ENCODE data around the gene TMEM174. TPM values are rescaled to one million over a fixed set of nuclear protein-coding genes. Genes with fewer than 3 reads are reported as not detected.

TMEM174 gene
- total RNA-seq, 2 experiments from 2014 or later = not detected

DNA sequence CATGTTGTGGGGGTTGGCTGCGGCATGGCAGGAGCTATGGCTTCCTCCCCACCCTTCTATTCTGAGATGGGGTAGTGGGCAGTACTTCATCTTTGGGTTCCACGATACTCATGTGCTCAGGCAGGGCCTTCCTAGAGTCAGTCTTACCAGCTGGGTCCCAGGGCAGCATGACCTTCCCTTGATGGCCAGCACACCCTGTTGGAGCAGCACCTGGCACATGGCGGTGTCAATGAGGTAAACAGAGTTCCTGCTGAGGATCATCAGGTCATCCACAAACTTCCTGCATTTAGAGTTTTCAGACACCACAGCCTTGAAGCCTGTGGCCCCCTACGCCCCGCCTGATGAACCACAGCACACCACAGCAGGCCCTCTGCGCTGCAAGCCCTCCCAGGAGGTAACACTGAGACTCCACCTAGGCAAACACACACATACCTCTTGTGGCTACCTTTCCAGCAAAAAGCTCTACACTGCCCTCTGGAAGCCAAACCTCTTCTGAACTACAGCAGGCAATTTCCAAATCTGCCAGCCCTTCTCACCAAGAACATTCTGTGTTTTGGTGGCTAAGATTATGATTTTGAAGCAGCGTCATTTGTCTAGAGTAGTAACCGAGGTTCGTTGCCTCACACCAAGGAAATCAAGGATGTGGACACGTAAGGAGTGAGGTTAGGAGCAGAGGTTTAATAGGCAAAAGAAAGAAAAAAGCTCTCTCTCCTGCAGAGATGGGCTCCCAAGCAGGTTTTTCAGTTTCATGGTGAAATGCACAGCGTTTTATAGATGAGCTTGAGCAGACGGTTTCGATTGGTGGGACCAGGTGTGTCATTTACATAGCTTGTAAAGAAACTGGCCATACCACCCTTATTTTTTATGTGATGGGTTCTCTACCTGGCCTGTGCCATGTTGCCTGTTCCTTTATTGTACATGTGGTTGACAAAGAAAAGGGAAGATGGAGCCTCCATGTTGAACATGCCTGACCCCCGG, 20.3 kb upstream of the TMEM174 start:
- CTCF ChIA-PET = no interaction called here
- POLR2A ChIA-PET = no interaction called here

DNA sequence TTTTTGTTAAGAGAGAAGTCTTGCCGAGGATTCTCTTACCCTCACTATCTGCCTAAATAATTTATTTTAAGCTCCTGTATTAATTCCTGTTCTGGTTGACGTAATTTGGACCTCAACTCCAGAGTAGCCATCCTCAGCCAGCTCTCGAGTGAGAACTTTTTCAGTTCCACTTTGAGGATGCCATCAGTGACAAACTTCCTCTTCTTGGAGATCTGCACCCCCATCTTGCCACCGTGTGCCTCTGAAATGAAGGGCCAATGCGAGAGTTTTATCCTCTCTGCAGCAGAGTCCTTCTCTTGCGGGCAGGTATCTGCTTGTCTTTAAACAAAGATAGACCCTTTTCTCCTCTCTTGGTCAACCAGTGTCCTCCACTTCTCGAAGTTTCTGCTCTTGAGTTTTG, 19.5 kb upstream of the TMEM174 start:
- POLR2A ChIA-PET = no interaction called here
- CTCF ChIA-PET = no interaction called here

DNA sequence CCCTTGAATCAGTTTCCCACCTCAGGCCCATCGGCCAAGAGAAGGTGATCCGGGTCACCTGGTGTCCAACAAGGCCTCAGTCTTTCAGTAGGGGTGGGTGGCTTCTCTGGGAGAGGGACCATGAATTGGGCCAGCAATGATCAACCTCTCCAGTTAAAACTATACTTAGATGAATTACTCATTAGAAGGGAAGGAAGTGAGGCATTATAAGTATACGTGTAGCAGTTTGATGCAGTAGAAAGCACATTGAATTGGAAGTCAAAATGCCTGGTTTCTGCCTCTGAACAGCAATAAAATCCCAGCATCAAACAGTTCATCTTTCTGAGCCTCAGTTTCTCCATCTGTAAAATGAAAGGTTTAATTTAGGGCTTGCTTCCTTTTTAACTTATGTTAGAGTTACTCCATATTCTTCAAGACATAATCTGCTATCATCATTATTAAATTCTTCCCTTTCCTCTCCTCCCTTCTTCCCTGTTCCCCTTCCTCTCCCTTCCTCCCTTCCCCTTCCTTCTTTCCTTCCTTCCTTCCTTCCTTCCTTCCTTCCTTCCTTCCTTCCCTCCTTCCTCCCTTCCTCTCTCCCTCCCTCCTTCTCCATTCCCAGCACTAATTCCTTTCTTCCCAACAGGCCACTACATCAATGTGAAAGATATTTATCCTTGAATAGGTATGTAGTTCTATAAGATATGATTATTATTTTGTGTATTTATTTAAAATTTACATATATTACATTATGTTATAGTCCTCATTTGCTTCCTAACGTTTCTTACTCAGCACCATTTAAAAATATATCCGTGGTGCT, 18.6 kb upstream of the TMEM174 start:
- POLR2A ChIA-PET = no interaction called here
- CTCF ChIA-PET = no interaction called here

DNA sequence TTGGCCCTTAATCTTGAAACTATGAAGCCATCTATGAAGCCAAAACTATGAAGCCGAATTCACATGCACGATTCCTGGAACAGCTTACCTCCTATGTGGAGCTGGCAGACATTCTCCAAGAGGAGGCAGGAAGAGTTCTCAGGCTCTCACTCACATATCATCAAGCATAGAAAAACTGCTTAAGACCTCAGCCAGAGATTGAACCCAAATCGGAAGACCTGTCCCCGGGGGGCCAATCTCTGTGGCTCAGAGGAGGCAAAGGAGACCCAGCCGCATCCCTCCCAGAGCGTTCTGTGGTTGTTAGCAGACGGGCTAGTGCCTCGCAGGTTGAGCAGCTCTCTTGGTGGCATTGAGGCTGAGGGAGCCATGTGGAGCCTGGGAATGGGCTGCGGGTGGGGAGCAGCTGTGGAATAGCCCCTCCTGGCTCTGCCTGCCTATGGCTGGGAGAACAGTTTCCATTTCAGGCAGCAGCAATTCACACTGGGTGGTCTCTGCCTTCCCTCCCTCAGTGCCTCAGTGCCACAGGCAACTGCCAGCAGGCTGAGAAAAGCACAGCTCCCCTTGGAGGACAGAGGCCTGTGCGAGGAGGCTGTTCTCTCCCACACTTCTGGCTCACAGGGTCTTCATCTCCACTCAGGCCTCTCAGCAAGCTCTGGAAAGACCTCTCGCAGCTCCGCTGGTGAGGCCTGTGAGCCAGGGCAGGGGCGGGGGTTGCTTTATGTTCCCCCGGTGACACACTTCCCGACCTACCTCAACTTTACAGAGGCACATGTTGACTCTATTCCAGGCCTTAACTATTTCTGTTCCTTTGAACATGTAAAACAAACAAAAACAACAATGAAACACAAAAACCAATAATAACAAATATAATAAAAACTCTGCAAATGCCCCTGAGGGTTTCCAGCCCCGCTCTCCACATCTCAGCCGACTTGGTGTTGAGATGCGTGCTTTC, 17.4 kb upstream of the TMEM174 start:
- ChIA-PET POLR2A (no interaction called here), CTCF (no interaction called here)

DNA sequence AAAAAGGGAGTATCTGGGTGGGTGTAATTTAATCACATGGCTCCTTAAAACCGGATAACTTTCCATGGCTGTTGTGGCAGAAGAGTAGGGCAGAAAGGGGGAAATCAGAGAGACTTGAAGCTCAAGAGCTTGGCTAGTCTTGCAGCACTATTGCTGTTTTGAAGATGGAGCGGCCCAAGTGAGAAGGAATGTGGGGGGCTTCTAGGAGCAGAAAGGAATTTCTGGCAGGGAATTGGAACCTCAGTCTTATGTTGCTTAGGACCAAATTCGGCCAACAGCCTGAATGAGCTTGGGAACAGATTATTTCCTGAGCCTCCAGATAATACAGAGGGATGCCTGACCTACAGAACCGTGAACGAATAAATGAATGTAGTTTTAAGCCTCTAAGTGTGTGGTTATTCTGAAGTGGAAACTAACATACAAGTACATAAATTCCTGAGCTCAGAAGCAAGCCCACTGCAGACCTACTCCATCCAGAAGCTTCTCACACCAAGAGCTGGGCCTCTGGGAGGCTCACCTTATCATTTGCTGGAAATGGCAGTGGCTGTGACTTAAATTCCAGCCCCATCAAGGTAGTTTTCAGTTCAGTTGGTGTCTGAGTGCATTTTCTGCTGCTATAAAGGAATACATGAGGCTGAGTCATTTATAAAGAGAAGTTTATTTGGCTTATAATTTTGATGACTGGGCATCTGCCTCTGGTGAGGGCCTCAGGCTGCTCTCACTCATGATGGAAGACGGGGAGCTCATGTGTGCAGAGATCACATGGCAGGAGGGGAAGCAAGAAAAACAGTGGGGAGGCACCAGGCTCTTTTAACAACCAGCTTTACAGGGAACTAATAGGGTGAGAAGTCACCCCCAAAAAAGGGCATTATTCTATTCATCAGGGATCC, 15.3 kb upstream of the TMEM174 start:
- ChIA-PET POLR2A (no interaction called here), CTCF (no interaction called here)

DNA sequence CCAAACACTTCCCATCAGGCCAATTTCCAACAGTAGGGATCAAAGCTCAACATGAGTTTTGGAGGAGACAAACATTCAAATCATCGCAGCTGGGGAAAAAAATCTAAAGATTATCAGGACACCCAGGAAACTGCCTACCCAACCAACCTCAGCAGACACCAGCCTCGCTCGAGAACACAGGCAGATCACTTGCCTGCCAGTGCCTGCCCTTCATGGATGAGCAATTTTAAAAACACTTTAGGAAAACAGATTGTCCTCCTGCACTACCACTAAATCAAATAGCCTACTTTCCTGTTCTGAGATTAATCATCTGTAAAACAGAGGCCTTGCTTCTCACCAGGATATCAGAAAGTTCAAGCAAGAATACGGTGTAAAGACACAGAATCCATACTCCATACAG, 14.7 kb upstream of the TMEM174 start:
- POLR2A ChIA-PET = no interaction called here
- CTCF ChIA-PET = no interaction called here

DNA sequence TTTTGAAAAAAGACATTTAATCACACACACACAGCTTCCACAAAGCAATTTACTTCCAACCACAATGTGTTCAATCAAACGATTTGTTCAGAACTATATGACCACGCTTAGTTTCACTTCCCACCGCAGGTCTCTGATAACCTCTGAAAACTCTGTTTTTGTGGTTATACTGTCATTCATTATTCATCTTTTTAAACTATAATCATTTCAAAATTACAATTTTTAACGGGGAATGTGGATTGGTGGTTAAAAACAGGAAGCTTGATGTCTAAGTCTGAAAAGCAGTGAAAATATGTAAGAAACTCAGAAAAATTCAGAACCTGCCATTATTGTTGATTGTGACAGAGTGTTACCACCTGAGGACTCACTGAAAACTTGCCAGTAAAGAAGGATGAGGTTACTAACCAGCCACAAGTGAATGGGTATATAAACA, 12.7 kb upstream of the TMEM174 start:
- CTCF ChIA-PET = interaction anchor here (1.2 kb wide), 1 partner anchor 42 kb away, joined by 3 read pairs; no protein-coding TSS in a partner anchor
- POLR2A ChIA-PET = interaction anchor here (0.7 to 1.0 kb wide), 2 partner anchors 43 to 54 kb away, joined by 3 read pairs; no protein-coding TSS in a partner anchor

DNA sequence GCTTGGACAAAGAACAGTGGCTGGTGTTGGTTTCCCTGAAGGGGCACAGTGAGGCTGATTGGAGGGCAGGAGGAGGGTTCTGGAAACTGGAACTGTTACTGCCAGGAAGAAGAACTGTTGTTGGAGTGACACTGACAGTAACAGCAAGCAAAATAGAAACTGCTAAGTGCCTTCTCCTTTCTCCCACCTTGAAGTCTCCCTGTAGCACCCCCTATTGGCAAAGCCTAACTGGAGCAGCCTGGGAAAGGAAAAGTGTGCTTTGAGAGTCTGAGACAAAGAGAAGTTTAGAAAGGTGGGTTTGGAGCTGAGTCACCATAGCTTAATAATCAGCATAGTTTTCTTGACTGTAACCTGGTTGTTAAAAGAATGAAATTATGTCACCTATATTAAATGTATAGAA, 2.5 kb upstream of the TMEM174 start:
- CTCF ChIA-PET = interaction anchor here (0.6 to 1.4 kb wide), 4 partner anchors 30 to 88 kb away, joined by 3 read pairs; no protein-coding TSS in a partner anchor

DNA sequence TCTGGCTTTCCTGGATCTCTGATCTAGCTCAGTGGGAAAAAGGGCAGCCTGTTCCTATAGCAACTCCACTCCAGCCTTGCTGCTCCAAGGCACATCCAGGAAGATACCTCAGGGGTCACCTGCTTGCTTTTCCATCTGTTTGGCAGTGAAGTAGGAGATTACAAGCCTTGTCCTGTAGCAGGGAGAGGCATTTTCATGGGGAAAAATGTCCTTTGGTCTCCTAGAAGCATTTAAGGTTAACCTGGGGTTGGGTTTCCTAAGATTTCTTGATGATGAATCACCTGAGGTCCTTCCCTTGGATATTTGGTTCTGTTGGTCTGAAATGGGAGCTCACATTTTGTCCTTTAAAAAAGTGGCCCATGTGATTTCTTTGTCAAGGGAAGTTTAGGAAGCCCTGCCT, 1.5 kb upstream of the TMEM174 start:
- CTCF ChIA-PET = interaction anchor here (1.4 kb wide), 1 partner anchor 30 kb away, joined by 4 read pairs; no protein-coding TSS in a partner anchor
- POLR2A ChIA-PET = no interaction called here

More for the DNA sequence above, 2.5 kb upstream of the TMEM174 start:
- POLR2A ChIA-PET = no interaction called here

DNA sequence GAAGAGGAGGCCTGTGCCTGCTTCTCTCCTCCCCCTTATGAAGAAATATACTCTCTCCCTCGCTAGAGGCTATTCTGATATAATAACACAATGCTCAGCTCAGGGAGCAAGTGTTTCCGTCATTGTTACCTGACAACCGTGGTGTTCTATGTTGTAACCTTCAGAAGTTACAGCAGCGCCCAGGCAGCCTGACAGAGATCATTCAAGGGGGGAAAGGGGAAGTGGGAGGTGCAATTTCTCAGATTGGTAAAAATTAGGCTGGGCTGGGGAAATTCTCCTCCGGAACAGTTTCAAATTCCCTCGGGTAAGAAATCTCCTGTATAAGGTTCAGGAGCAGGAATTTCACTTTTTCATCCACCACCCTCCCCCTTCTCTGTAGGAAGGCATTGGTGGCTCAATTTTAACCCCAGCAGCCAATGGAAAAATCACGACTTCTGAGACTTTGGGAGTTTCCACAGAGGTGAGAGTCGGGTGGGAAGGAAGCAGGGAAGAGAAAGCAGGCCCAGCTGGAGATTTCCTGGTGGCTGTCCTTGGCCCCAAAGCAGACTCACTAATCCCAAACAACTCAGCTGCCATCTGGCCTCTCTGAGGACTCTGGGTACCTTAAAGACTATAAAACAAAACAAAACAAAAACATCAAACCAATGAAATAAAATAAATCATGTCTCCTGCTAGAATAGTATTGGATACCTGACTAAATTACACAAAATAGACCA, 1.3 kb downstream of the TMEM174 start:
- ChIA-PET POLR2A (no interaction called here), CTCF (no interaction called here)

DNA sequence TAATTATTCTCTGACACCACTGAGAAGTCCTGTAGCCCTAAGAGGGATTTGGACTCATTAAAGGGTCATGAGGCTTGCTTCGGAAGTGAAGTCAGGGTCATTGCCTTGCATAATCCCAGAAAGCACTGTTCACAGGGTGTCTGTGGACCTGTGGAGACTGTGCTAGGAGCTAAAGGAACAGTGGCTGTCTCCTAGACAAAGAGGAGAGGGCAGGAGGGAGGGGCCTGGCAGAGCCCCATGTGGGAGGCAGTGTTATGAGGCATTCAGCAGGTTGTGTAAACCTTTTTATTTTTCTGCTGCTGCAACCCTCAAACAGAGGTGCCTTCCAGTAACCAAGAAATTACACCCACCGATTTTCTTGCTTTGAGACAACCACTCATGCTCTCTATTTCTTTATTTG, 3.3 kb downstream of the TMEM174 start:
- ChIA-PET CTCF (no interaction called here), POLR2A (no interaction called here)

DNA sequence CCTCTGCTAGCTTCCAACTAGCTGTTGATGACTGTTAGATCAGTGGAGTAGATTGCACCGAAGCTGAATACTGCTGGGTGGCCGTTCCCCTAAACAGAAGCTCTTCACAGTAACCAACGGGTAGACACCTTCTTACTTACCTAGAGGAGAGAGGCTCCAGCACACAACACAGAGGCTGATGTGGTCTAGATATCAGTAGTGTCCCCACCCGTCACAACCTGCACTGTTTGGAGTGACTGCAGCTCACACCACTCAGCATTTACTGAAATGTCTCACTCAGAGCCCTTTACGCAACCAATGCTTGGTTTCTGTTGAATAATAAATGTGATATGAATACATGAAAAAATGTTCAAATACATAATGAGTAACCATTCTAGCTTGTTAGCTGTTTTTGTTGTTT, 5.3 kb downstream of the TMEM174 start:
- CTCF ChIA-PET = interaction anchor here (1.1 kb wide), 1 partner anchor 23 kb away, joined by 4 read pairs; no protein-coding TSS in a partner anchor
- POLR2A ChIA-PET = no interaction called here

DNA sequence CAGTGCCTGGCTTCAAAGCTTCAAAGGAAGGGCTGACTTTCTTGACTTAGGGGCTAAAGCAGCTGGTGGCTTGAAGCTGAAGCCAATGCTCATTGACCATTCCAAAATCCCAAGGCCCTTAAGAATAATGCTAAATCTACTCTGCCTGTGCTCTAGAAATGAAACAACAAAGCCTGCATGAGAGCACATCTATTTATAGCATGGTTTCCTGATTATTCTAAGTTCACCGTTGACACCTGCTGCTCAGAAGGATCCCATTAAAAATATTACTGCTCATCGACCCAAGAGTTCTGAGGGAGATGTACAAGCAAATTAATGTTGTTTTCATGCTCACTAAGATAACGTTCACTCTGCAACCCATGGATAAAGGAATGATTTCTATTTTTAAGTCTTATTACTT, 6.7 kb downstream of the TMEM174 start:
- CTCF ChIA-PET = no interaction called here
- POLR2A ChIA-PET = no interaction called here

DNA sequence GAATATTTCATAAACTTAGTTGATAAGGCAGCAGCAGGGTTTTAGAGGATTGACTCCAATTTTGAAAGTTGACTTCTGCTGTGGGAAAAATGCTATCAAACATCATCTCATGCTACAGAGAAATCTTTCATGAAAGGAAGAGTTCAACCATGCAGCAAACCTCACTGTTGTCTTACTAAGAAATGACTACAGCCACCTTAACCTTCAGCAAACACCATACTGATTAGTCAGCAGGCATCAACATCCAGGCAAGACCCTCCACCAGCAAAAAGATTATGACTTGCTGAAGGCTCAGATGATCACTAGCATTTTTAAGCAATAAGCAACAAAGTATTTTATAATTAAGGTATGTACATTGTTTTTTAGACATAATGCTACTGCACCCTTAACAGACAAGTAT, 7.6 kb downstream of the TMEM174 start:
- ChIA-PET CTCF (no interaction called here), POLR2A (no interaction called here)

DNA sequence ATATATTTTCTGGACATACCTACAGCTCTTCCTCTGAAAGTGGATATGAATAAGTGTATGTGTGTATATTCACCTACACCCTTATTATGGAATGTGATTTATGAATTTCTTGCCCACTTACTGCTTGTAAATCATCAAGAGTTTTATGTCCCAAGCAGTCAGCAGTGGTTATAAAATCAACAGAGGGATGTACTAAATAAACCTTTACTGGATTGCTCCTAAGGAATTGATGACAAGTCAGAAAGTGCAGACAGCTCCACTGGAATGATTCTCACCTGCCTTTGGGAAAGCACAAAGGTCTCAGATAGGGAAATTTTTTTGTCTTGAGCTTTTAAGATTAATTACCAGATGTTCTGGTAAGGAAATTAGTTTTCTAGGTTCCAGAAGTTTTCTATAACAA, 9.3 kb downstream of the TMEM174 start:
- CTCF ChIA-PET = interaction anchor here (1.1 kb wide), 1 partner anchor 19 kb away, joined by 4 read pairs; no protein-coding TSS in a partner anchor

DNA sequence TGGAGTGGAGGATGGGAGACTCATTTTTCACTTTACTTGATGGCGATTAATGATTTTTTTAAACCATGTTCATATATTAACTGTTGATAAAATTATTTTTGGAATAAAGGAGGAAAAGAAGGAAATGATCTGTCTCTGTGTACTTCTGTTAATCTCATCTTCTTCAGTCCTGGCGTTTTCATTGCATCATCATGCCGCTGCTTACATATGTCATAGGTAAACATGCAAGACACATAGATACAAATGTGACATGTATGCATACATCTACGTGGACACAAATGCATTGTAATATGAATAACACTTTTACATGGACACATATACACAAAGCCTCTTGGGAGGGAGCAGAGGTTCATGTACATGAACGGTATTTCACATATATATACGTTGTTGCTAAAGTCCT, 10.0 kb downstream of the TMEM174 start:
- POLR2A ChIA-PET = no interaction called here
- CTCF ChIA-PET = no interaction called here

More for the DNA sequence above, 9.3 kb downstream of the TMEM174 start:
- POLR2A ChIA-PET = no interaction called here

DNA sequence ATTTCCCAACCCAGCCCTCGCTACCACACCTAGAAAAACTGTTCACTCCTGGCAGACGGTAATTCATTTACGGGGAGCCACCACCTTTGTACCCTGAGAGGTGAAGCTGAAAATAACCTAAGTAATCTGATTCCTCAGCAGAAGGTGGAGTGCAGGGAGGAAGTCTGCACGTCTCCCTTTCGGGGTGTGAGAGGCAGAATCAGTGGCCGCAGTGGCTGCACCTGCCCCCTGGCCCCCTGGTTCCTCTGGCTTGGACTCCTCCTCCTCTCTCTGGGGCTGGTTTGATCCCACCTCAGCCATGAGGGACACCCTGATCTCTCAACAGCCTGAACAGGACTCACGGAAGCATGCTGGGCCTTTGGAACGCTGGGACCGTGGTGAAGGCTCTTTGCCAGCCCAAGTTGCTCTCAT, 10.5 kb downstream of the TMEM174 start:
- ChIA-PET POLR2A (no interaction called here), CTCF (no interaction called here)

DNA sequence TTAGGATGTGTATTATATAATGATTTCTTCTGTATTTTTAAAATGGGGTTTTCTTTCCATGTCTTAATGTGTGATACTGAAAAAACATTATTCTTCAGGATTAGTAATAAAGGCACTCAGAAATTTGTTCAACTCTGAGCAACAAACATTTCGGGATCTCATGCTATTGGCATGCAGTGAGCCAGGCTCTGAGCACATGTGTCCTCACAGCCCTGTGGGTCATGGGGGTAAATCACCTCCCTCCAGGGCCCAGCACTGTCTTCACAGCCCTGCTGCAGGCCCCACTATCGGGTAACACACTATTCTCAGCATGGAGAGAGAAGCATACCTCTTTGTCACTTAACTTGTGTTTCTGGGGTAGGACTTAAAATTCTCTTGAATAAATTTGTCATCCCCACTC, 14.0 kb downstream of the TMEM174 start:
- POLR2A ChIA-PET = no interaction called here
- CTCF ChIA-PET = no interaction called here
